Effector CD8-positive, alpha-beta T cell (primary cell): Measurements from ENCODE around the gene RAB20.
"Not testable (repeated sequence)": the region's sequence is repeated elsewhere in the genome, so short reads cannot be mapped to it uniquely, and the experiment has no call there.

ENCODE experiments used
- DNase-seq: peaks from one replicate; lab custom pipeline; 2025; lab: John Stamatoyannopoulos, UW

Gene RAB20

DNA sequence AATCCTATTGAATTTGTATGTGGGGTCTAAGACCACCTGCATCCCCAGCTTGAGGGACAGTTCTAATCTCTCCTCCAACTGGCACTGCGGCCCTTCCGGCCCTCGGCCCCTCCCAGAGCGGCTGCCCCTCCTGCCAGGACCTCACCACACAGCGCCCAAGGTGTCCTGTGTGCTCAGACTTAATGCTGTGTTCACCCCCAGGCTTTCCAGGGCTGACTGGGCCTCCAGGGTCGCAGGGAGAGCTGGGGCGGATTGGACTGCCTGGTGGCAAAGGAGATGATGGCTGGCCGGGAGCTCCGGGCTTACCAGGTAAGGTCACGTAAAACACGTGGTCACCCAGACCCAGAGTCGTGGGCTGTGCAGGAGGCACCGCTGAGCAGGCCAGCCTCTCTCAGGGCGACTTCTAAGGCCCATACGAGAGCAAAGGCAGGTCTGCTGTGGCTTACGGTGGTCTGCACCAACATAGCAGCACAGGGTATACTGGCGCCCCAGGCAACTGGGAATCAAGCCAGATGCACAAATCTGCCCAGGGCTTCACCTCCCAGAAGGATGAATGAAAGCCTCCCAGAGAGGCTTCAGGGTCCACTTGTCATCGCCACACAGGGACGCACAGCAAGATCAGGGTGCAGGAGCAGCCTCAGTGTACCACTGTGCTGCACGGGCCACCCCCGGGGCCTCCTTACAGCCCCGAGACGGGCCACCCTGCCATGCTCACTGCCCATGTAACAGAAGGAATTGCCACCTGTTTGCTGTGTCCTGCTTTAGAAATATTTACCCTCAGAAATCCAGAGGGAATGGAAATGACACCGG lies 69.4 kb downstream of the RAB20 start:
- no peak for DNase-seq

DNA sequence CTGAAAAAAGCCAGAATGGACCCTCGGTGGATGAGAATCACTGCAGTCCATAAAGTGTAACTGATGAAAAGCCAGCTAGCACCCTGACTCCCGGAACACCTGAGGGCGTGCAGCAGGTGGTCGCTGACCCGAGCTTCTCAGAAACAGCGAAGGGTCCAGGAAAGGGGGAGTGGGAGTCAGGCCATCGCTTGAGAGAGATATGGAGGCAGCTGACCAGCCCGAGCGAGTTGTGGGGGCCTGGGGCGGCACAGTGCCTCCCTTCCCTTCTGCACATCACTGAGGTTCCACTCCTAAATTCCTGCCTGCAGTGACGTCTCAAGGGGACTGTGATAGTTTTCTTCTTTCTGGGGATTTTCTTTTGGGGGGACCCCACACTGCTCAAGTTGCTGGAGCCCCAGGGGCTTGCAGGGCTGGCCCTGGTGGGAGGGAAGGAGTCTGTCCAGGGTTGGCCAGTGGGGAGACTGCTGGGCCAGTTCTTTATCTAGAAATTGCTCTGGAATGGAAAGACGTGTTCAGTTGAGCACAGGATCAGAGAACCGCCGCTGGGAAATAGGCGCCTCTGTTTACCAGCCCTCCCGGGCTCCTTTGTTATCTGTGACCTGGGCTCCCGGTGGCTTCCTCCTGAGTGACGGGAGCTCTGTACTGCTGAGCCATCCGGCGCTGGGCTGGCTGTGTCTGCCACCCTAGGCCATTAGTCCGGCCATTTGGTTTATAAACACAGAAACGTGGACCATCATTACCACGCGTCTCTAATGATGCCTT lies 71.3 kb downstream of the RAB20 start:
- DNase-seq: no peak

DNA sequence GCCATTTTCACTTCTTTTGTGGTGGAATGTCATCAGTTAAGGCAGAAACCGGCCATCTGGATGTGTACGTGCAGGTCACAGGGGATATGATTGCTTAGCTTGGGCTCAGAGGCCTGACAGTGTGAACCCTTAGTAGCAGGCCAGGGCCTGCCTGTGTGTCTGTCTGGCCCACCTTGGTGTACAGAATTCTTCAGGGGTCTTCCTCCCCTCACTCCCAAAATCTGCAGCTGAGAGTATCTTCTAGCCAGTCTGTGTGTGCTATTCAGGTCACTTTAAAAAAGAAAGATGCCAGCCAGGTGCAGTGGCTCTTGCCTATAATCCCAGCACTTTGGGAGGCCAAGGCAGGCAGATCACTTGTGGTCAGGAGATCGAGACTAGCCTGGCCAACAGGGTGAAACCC lies 74.6 kb downstream of the RAB20 start:
- DNase-seq: not testable (repeated sequence)

DNA sequence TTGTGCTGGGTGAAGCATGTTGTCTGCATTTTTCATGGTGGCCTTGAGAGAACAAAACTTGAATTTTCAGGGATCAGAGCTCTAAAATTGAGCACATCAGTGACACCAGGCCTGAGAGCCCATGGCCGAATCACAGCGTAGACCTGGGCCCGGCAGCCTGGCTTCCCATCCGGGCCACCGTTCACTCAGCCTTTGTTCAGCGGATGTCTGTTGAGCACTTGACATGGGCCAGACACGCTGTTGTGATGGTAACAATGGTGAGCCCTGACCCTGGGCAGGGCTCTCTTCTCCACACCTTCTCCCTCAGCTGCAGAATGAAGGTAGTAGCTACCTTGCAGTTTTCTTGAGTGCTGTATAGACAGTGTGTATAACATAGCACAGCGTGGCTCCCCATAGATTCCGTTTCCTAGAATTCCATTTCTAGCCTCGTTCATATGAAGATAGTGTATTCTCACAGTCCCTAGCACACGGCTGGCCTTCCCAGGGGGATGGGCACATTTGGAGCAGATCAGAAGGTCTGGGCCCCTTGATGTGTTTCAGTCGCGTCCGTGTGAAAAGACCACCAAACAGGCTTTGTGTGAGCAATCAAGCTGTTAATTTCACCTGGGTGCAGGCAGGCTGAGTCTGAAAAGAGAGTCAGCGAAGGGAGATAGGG lies 75.3 kb downstream of the RAB20 start:
- no peak for DNase-seq

DNA sequence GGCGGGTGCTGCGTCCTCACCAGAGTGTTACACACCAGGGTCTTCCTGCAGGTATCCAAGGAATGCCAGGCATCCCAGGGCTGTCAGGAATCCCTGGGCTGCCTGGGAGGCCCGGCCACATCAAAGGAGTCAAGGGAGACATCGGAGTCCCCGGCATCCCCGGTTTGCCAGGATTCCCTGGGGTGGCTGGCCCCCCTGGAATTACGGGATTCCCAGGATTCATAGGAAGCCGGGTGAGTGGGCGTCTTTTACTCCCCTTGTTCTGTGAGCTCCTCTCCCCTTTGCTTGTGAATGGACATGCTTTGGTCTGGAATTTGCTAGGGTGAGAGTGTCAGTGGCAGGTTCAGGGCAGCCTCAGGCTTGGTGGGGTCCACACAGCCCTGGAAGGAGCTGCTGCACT lies 75.9 kb downstream of the RAB20 start:
- no peak for DNase-seq

DNA sequence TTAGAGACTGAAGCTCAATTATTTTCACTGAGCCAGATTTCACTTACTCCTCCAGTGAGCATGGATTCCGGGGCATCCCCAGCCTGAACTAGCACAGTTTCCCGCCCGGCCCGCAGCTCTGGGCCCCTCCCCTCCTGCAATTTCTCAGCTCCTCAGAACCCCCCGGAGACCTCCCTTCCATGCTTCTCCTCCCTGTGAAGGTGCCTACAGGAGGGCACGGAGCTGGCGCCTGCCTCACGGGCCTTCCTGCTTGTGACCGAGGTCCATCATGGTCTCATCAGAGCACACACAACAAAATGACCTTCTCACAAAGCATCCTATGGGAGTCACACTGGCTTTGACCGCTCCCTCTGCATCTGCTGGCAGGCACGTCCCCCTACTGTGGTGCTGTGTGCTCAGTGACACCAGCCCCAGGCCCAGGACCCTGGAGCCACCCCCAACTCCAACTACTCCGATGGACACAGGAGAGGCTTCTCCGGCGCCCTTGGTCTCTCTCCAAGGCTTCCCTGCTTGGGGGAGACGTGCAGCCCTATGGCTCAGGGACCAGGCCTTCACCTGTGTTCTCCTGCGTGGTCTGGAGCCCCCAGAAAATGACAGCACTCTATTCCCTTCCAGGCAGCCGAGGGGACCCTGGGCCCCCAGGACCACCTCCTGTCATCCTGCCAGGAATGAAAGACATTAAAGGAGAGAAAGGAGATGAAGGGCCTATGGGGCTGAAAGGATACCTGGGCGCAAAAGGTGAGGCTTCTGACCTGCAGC lies 77.1 kb downstream of the RAB20 start:
- DNase-seq: no peak

DNA sequence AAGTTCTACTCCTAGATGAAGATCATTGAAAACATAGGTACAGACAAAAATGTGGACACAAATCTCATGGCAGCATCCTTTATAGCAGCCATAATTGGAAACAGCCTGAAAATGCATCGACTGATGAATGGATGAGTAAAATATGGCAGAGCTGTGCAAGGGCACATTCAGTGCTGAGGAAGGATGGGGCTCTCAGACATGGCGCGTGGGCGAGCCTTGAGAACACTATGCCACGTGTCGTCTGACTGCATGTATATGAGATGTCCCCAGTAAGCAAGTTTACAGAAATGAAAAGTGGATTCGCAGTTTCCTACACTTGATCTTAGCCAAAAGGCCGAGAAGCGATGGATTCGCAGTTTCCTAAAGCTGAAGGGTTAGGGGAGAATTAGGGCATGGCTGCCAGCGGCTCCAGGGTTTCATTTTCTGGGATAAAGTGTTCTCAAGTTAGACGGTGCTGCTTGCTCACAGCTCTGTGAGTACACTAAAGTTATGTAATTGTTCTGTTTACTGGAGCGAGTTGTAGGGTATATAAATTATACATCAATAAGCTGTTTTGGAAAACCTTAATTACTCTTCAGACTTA lies 78.0 kb downstream of the RAB20 start:
- no peak for DNase-seq

DNA sequence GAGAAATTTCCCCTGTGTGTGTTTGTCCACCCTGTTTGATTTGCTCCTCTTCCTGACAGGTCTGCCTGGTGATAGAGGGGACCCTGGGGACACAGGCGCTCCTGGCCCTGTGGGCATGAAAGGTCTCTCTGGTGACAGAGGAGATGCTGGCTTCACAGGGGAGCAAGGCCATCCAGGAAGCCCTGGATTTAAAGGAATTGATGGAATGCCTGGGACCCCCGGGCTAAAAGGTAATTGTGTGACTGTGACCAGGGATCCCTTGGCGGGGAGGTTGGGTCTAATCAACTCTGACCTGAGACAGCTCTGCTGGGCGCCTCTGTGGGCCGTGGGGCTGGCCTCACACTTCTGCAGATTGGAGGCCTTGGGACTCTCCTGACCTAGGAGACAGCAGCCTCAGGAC lies 81.4 kb downstream of the RAB20 start:
- no peak for DNase-seq

DNA sequence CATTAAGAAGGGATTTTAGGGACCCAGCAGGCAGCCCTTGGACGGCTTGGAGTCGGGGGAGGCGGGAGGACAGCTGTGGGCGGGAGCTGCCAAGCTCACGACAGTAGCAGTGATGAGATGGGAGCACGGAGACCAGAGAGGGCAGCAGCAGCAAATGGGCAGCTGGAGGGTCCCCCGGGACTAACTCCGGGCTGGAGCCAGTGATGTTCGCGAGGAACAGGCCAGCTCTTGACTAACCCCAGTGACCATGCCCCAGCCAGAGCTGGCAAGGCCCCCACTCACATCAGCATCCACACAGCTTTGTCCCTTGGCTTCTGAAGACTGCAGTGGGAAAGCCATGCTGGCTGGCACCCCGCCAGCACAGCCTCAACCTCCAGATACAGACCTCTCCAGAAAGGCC lies 81.9 kb downstream of the RAB20 start:
- DNase-seq: no peak

DNA sequence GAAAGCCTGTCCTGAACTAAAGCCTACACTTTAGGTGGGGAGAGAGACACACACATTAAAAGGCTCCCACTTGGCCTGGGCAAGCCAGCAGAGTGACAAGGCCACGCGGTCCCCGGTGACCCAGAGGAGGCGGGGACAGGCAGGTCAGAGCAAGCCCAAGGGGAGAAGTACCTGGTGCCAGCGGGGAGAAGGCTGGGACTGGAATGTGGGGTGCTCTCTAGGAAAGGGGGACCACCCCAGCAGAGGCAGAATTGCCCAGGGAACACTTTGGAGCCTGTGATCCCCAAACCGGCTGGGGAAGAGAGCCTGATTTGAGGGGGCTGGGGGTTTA lies 82.3 kb downstream of the RAB20 start:
- no peak for DNase-seq

DNA sequence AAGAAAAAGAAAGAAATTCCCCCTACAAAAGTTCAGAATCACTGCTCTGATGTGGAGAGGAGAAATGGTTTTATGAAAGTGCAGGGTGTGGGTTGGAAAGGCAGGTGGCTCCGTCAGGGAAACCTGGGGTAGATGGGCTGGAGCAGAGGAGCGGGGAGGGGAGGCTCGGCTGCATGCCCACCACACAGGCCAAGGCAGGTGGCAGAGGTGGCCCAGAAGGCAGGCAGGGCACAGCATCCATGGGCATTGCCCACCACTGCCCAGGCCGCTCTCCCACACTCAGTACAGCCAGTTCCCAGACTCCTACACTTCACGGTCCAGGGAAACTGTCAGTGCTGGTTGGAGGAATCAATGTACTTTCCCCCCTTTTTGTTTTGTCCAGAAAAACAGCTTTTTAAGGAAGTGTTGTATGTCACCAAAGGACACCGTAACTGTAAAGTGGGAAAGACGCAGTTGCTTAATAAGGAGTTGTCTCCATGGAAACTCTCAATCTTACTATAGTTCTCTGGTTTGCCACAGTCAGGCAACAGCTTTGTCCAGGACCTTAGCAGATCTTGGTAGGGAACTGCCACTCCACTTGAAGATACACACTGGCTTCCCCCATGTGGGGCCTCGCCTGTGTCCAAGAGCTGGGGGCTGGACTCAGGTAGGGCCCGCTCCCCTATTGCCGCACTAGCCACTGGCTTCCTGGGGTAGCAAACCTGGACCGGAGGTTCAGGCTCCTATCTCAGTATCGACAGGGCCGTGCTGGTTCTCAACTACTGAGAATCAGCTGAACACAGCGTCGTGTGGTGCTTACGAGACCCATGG lies 82.9 kb downstream of the RAB20 start:
- DNase-seq: no peak

DNA sequence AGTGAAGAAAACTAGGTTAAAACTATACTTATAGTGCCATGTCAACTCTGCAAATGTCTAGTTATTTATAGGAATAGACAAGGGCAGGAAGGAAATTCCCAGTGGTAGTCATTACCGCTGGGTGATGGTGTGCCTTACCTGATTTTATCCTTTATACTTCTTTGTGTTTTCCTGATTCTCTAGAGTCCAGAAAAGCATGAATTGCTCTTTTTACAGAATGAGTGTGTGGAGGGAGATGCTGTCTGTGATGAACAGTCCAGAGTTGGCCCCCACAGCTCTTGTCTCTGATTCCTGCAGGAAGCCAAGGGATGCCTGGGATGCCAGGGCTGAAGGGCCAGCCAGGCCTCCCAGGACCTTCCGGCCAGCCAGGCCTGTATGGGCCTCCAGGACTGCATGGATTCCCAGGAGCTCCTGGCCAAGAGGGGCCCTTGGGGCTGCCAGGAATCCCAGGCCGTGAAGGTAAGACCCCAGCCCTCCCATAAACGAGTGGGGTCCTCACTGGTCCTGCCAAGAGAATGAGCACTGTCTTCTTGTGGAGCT lies 83.7 kb downstream of the RAB20 start:
- no peak for DNase-seq

DNA sequence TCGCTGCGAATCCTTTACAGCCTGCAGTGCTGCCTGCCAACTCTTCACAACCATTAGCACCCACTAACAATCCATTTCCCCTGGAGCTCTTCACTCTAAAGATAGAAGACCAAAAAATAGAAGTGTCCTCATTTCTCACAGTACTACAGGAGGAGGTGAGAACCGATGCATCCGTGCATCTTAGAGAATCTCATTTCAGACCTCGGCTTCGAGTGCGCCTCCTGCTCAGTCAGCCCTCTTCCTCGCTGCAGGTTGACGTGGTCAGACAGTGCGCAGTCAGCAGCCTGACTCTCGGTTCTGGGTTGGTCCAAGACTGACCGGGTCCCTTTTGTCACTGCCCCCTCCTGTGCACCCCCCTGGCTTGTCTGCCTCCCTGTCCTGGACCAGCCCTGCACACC lies 85.3 kb downstream of the RAB20 start:
- DNase-seq: no peak

DNA sequence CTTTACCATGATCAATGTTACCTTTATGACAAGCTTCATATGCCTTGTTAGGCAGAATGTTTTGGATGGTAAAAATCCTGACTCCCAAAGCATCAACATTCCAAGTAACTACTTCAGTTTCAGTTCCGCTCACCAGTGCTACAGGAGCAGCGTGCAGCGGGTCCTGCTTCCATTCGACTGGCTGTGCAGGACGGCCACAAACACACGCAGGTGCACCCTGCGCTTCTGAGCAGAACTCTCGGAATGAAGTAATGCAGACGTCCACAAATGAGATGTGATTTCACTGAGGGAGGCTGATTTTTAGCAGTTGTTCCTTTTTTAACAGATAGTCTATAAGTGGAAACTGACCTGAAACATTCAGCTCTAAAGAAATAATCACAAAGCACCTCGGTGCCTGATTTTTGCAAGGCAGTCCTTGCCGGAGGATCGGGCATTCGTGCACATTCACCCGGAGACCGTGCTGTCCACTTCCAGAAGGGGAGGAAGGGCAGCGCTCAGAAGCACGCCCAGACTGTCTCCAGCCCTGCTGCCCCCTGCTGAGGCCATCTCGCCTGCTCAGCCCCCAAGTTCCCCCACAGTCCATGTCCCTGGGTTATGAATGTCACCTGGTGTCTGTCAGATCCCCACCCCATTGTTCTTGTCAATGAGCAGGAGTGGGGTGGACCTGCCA lies 85.8 kb downstream of the RAB20 start:
- DNase-seq: no peak

DNA sequence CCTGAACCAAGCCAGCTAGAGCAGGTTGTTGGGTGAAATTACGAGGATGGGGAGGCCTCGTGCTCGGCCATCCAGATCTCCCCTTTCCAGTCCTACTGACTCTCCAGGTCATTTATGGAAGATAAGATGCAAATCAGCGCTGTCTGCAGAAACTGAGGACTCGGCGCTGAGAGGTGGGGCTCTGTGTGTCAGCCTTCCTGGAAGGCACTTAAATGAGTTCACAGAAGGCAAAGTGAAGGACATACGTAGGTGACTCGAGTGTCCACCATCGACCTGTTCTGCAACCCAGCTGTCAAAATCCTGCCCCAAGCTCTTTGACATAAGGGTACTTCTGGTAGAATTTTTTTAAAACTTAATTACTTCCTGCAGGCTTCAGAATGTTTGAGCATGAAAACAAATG lies 86.4 kb downstream of the RAB20 start:
- no peak for DNase-seq

DNA sequence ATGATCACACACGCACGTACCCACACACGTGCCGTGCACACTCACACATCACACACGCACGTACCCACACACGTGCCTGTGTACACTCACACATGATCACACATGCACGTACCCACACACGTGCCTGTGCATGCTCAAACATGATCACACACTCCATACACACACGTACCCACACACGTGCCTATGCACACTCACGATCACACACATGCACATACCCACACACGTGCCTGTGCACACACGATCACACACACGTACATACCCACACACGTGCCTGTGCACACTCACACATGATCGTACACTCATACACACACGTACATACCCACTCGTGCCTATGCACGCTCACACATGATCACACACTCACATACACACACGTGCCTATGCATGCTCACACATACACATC lies 86.8 kb downstream of the RAB20 start:
- DNase-seq: no peak
